ENCODE data around the gene OSER1. TPM values are rescaled to one million over a fixed set of nuclear protein-coding genes. Genes with fewer than 3 reads are reported as not detected.

OSER1 gene
- total RNA-seq, 1 experiment from 2014 or later = 50.5 TPM

- H3K9me3 ChIP-seq (ENCODE audit: low read depth, low read length, poor library complexity, severe bottlenecking) = no peaks in the 10 kb centered on the region
- TF ChIP-seq EZH2 (IDR thresholded peaks at IDR 0.05; ENCODE audit: borderline replicate concordance, low read depth, low read length, poor library complexity, severe bottlenecking) (no peak), CTCF (conservative IDR thresholded peaks at IDR 0.05; ENCODE audit: low read depth, low read length) (no peak)
- H3K4me3 ChIP-seq (ENCODE audit: low read depth, low read length, poor library complexity, severe bottlenecking) = no peak overlapping the region
- intact Hi-C loops (cut with micrococcal nuclease; ENCODE audit: unreplicated experiment) = no loop called here
- no TSS peak for BruUV-seq (replicated peaks)
- H3K27me3 ChIP-seq (replicated peaks; ENCODE audit: insufficient read depth, low read depth, low read length, poor library complexity) = no peaks in the 10 kb centered on the region
- H3K27ac ChIP-seq (ENCODE audit: low read depth, low read length, poor library complexity, severe bottlenecking) = no peak overlapping the region
- CTCF ChIA-PET = no interaction called here
- H3K4me1 ChIP-seq (ENCODE audit: insufficient read depth, low read length, poor library complexity, severe bottlenecking) = no peaks in the 10 kb centered on the region
- H3K36me3 ChIP-seq (ENCODE audit: insufficient read depth, low read length, poor library complexity, severe bottlenecking) = no peaks in the 10 kb centered on the region
- no peak for DNase-seq (ENCODE audit: low spot score)
- POLR2A ChIA-PET (ENCODE audit: low non-redundant PET) = no interaction called here
Measured at GRCh38 chr20:44222027-44222426, 11.5 kb upstream of the OSER1 start.

- H3K4me1 ChIP-seq (ENCODE audit: insufficient read depth, low read length, poor library complexity, severe bottlenecking) = no peaks in the 10 kb centered on the region
- intact Hi-C loops (cut with micrococcal nuclease; ENCODE audit: unreplicated experiment) = no loop called here
- no peaks in the 10 kb centered on the region for H3K27me3 ChIP-seq (replicated peaks; ENCODE audit: insufficient read depth, low read depth, low read length, poor library complexity)
- no peak overlapping the region for H3K27ac ChIP-seq (ENCODE audit: low read depth, low read length, poor library complexity, severe bottlenecking)
- no peak for DNase-seq (ENCODE audit: low spot score)
- no peak for TF ChIP-seq EZH2 (IDR thresholded peaks at IDR 0.05; ENCODE audit: borderline replicate concordance, low read depth, low read length, poor library complexity, severe bottlenecking)
- TF ChIP-seq CTCF (conservative IDR thresholded peaks at IDR 0.05; ENCODE audit: low read depth, low read length) = no peak
- H3K9me3 ChIP-seq (ENCODE audit: low read depth, low read length, poor library complexity, severe bottlenecking) = no peaks in the 10 kb centered on the region
- ChIA-PET POLR2A (ENCODE audit: low non-redundant PET) (no interaction called here), CTCF (no interaction called here)
- BruUV-seq (replicated peaks) = no TSS peak
- H3K36me3 ChIP-seq (ENCODE audit: insufficient read depth, low read length, poor library complexity, severe bottlenecking) = no peaks in the 10 kb centered on the region
- no peak overlapping the region for H3K4me3 ChIP-seq (ENCODE audit: low read depth, low read length, poor library complexity, severe bottlenecking)
Measured at GRCh38 chr20:44221368-44221954, 10.9 kb upstream of the OSER1 start.

- Histone ChIP-seq H3K4me3 (ENCODE audit: low read depth, low read length, poor library complexity, severe bottlenecking) (no peak overlapping the region), H3K27me3 (replicated peaks; ENCODE audit: insufficient read depth, low read depth, low read length, poor library complexity) (no peaks in the 10 kb centered on the region), H3K27ac (ENCODE audit: low read depth, low read length, poor library complexity, severe bottlenecking) (no peak overlapping the region), H3K9me3 (ENCODE audit: low read depth, low read length, poor library complexity, severe bottlenecking) (no peaks in the 10 kb centered on the region), H3K4me1 (ENCODE audit: insufficient read depth, low read length, poor library complexity, severe bottlenecking) (no peaks in the 10 kb centered on the region), H3K36me3 (ENCODE audit: insufficient read depth, low read length, poor library complexity, severe bottlenecking) (no peaks in the 10 kb centered on the region)
- CTCF ChIA-PET = no interaction called here
- BruUV-seq (replicated peaks) = no TSS peak
- POLR2A ChIA-PET (ENCODE audit: low non-redundant PET) = no interaction called here
- intact Hi-C loops (cut with micrococcal nuclease; ENCODE audit: unreplicated experiment) = loop anchor here (5.0 to 10.0 kb wide), 2 partner anchors 243 to 515 kb away; no protein-coding TSS in a partner anchor
- no peak for DNase-seq (ENCODE audit: low spot score)
- no peak for TF ChIP-seq CTCF (conservative IDR thresholded peaks at IDR 0.05; ENCODE audit: low read depth, low read length)
- no peak for TF ChIP-seq EZH2 (IDR thresholded peaks at IDR 0.05; ENCODE audit: borderline replicate concordance, low read depth, low read length, poor library complexity, severe bottlenecking)
Measured at GRCh38 chr20:44219791-44220190, 9.2 kb upstream of the OSER1 start.

All from A673 (cell line).